Hepatocyte (in vitro differentiated cells): ENCODE data around the gene SIGLEC10.
A peak's percentile ranks its signal among the peaks of the same experiment; 100 is the strongest.

Experiments
- EZH2 ChIP-seq: fragments of 200-600 bp; sonication (generic); IDR thresholded peaks from 2 replicates; pipeline ENCODE4 v1.6.1; 2016; ENCODE audit warnings: antibody characterized with exemption, mild to moderate bottlenecking, borderline replicate concordance
- EZH2phosphoT487 ChIP-seq: fragments of 200-600 bp; sonication (generic); IDR thresholded peaks from one replicate; pipeline ENCODE4 v1.6.1; 2018; ENCODE audit warnings: antibody characterized with exemption, mild to moderate bottlenecking, low read depth, moderate library complexity; ENCODE audit not compliant: unreplicated experiment, severe bottlenecking
- TF ChIP-seq, protein P1 (sequence below): fragments of 200-600 bp; sonication (generic); IDR thresholded peaks from 2 replicates; pipeline ENCODE4 v1.5.1; 2016; ENCODE audit warnings: antibody characterized with exemption, mild to moderate bottlenecking; ENCODE audit not compliant: poor library complexity

- TF ChIP-seq, protein P1, sequence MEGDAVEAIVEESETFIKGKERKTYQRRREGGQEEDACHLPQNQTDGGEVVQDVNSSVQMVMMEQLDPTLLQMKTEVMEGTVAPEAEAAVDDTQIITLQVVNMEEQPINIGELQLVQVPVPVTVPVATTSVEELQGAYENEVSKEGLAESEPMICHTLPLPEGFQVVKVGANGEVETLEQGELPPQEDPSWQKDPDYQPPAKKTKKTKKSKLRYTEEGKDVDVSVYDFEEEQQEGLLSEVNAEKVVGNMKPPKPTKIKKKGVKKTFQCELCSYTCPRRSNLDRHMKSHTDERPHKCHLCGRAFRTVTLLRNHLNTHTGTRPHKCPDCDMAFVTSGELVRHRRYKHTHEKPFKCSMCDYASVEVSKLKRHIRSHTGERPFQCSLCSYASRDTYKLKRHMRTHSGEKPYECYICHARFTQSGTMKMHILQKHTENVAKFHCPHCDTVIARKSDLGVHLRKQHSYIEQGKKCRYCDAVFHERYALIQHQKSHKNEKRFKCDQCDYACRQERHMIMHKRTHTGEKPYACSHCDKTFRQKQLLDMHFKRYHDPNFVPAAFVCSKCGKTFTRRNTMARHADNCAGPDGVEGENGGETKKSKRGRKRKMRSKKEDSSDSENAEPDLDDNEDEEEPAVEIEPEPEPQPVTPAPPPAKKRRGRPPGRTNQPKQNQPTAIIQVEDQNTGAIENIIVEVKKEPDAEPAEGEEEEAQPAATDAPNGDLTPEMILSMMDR, result peak; percentile 93
- TF ChIP-seq EZH2phosphoT487 (no peak), EZH2 (no peak)
These were observed 4.6 kb upstream of the SIGLEC10 start for GRCh38 chr19:51422053-51422448.
